PFSK-1 (cell line): ENCODE measurements around the gene FBXO47.

Source experiments
- FOXP2 ChIP-seq: optimal IDR thresholded peaks from 2 replicates; pipeline ENCODE3; 2011; ENCODE audit warnings: borderline replicate concordance, control low read depth, inconsistent platforms; ENCODE audit not compliant: insufficient read depth; ENCODE audit errors: extremely low read length, extremely low read depth
- POLR2AphosphoS5 ChIP-seq: IDR thresholded peaks from 2 replicates; pipeline ENCODE4 v1.6.1; 2012; ENCODE audit warnings: low read depth, mild to moderate bottlenecking, control low read depth, low read length, moderate library complexity
- REST ChIP-seq, 2 experiments: IDR thresholded peaks; 2 replicates each; pipeline versions ENCODE4 v1.6.1 to v1.8.0; 2011 to 2012; ENCODE audit warnings: low read depth in 2 of 2, low read length in 2 of 2, control low read depth in 1 of 2, inconsistent platforms in 1 of 2, mild to moderate bottlenecking in 1 of 2, moderate library complexity in 1 of 2; ENCODE audit not compliant: insufficient read depth in 1 of 2
- SIN3A ChIP-seq: IDR thresholded peaks from 2 replicates; pipeline ENCODE4 v1.6.1; 2012; ENCODE audit warnings: mild to moderate bottlenecking, low read length, moderate library complexity, borderline replicate concordance; ENCODE audit not compliant: insufficient read depth

GRCh38 chr17:39014044-39014794 is 47.0 kb upstream of the FBXO47 start:
- TF ChIP-seq POLR2AphosphoS5 (no peak), FOXP2 (no peak), REST (IDR thresholded peaks at IDR 0.05; ENCODE audit: insufficient read depth in 1 of 2, low read depth in 2 of 2, low read length in 2 of 2) (no peak), SIN3A (no peak)
